ENCODE measurements around the gene HNF1A.

Gene HNF1A, protein sequence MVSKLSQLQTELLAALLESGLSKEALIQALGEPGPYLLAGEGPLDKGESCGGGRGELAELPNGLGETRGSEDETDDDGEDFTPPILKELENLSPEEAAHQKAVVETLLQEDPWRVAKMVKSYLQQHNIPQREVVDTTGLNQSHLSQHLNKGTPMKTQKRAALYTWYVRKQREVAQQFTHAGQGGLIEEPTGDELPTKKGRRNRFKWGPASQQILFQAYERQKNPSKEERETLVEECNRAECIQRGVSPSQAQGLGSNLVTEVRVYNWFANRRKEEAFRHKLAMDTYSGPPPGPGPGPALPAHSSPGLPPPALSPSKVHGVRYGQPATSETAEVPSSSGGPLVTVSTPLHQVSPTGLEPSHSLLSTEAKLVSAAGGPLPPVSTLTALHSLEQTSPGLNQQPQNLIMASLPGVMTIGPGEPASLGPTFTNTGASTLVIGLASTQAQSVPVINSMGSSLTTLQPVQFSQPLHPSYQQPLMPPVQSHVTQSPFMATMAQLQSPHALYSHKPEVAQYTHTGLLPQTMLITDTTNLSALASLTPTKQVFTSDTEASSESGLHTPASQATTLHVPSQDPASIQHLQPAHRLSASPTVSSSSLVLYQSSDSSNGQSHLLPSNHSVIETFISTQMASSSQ

GRCh38 chr12:120978296-120979219, at the start of gene HNF1A:
Gene HNF1A, plus strand, starts transcription at chr12:120978543. Its CDS starts 226 bp downstream, at chr12:120978769.
- H3K4me3 Mint-ChIP-seq = no peak within 1 kb of the TSS

DNA sequence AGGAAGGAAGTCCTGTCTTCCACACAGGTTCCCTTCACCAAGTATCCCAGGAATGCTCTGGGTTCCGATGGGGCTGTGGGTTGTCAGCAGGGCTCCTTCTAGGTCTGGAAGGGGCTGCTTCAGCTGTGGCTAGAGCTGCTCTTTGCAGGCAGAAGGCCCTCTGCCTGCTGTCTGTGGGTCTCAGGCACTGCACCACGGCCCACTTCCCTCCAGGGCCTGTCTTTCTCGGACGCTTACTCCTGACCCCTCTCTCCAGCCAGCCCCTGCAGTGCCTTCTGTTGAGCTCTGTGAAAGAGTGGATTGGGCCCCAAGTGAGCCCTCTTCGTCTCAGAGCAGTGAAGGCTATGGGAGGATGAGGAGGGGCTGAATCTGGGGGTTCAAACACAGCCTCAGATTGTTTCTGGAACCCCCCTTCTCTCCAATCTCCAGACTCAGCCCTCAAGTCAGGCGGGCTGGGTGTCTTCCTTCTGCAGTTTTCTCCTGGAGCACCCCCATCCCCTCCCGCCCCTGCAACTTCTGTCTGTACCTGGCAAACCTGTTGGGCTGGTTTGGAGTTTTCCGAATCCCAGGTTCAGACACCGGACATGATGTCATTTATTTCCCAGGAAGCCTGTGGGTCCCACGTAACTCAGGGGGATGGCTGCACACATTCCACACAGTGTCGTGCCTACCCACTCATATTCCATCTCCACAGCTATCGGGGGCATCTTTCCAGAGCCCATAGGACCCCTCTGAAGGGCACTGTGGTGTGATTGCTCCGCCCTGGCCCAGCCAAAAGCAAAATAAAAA, 49.3 kb upstream of the HNF1A start:
- peaks cover 16% of the 10 kb centered on the region for H3K4me1 Mint-ChIP-seq
- H3K36me3 Mint-ChIP-seq (ENCODE audit: low read depth) = no peaks in the 10 kb centered on the region
- TF ChIP-seq, protein P1, sequence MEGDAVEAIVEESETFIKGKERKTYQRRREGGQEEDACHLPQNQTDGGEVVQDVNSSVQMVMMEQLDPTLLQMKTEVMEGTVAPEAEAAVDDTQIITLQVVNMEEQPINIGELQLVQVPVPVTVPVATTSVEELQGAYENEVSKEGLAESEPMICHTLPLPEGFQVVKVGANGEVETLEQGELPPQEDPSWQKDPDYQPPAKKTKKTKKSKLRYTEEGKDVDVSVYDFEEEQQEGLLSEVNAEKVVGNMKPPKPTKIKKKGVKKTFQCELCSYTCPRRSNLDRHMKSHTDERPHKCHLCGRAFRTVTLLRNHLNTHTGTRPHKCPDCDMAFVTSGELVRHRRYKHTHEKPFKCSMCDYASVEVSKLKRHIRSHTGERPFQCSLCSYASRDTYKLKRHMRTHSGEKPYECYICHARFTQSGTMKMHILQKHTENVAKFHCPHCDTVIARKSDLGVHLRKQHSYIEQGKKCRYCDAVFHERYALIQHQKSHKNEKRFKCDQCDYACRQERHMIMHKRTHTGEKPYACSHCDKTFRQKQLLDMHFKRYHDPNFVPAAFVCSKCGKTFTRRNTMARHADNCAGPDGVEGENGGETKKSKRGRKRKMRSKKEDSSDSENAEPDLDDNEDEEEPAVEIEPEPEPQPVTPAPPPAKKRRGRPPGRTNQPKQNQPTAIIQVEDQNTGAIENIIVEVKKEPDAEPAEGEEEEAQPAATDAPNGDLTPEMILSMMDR (IDR thresholded peaks at IDR 0.05) = no peak
- H3K27me3 Mint-ChIP-seq (ENCODE audit: low read depth, poor library complexity) = peaks cover 3% of the 10 kb centered on the region
- H3K9me3 Mint-ChIP-seq = no peaks in the 10 kb centered on the region
- H3K27ac Mint-ChIP-seq = no peak overlapping the region
- no peak for DNase-seq
- H3K4me3 Mint-ChIP-seq = no peak overlapping the region

More at GRCh38 chr12:120978296-120979219, at the start of gene HNF1A:
- Mint-ChIP-seq H3K27ac (no peak within 1 kb of the TSS), H3K36me3 (ENCODE audit: low read depth) (no peaks in the 10 kb centered on the region), H3K9me3 (no peaks in the 10 kb centered on the region), H3K27me3 (ENCODE audit: low read depth, poor library complexity) (peaks cover 13% of the 10 kb centered on the region), H3K4me1 (peaks cover 6% of the 10 kb centered on the region)
- TF ChIP-seq, protein P1 (IDR thresholded peaks at IDR 0.05) = no peak
- no peak for DNase-seq

GRCh38 chr12:120930032-120930431, 48.3 kb upstream of the HNF1A start:
- TF ChIP-seq, protein P1 (IDR thresholded peaks at IDR 0.05) = no peak
- Mint-ChIP-seq H3K4me3 (no peak overlapping the region), H3K4me1 (peaks cover 12% of the 10 kb centered on the region), H3K9me3 (no peaks in the 10 kb centered on the region), H3K27me3 (ENCODE audit: low read depth, poor library complexity) (peaks cover 3% of the 10 kb centered on the region), H3K36me3 (ENCODE audit: low read depth) (no peaks in the 10 kb centered on the region), H3K27ac (no peak overlapping the region)
- no peak for DNase-seq

- no peaks in the 10 kb centered on the region for H3K9me3 Mint-ChIP-seq
Measured at GRCh38 chr12:120932058-120932457, 46.3 kb upstream of the HNF1A start.

More at GRCh38 chr12:120932058-120932457, 46.3 kb upstream of the HNF1A start:
- H3K27ac Mint-ChIP-seq = no peak overlapping the region
- H3K27me3 Mint-ChIP-seq (ENCODE audit: low read depth, poor library complexity) = peaks cover 6% of the 10 kb centered on the region
- peaks cover 9% of the 10 kb centered on the region for H3K4me1 Mint-ChIP-seq
- TF ChIP-seq, protein P1 (IDR thresholded peaks at IDR 0.05) = no peak
- DNase-seq = no peak
- no peak overlapping the region for H3K4me3 Mint-ChIP-seq
- no peaks in the 10 kb centered on the region for H3K36me3 Mint-ChIP-seq (ENCODE audit: low read depth)

All from nephron progenitor cell (in vitro differentiated cells).